Stimulated activated CD8-positive, alpha-beta memory T cell treated with anti-CD3 and anti-CD28 coated beads, Interleukin-4, amount 100 ng/mL, for 1 hour (primary cell): Measurements from ENCODE around the gene NOCT.
A peak's percentile ranks its signal among the peaks of the same experiment; 100 is the strongest.
"Not testable (repeated sequence)": the region's sequence is repeated elsewhere in the genome, so short reads cannot be mapped to it uniquely, and the experiment has no call there.

Experiments used
- DNase-seq, 2 donors: peaks; one replicate each; pipeline ENCODE4 v3.0.0-alpha.2; 2020; ENCODE audit warnings: low read depth in 2 of 2, low spot score in 1 of 2

The NOCT gene

GRCh38 chr4:139008278-139008677, 7.3 kb upstream of the NOCT start:
- not testable (repeated sequence) for DNase-seq

GRCh38 chr4:139009702-139010101, 5.9 kb upstream of the NOCT start:
- DNase-seq, result no peak

DNA sequence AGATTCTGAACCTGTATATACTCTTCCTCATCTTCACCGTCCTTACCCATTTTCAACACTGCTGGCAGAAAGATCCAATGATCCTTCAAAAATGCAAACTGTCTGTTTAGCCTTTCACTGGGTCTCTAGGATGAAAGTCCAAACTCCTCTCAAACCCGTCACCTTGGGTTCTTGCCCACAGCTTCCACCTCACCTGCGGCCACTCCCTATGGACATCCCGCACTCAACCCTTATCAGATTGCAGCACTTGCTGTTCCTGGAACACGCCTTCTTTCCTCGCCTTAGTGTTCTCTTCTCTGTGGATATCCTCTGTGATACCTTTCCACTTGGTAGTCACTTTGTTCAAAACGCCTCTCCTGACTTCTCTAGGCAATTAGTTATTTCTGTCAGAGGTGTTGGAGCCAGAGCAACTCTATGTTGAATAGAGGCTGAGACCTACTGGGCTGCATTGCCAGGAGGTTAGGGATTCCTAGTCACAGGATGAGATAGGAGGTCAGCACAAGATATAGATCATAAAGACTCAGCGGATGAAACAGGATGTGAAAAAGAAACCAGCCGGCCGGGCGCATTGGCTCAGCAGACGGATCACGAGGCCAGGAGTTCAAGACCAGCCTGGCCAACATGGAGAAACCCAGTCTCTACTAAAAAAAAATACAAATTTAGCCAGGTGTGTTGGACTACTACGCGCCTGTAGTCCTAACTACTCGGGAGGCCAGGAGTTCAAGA, 4.2 kb upstream of the NOCT start:
- no peak for DNase-seq

GRCh38 chr4:139014371-139015268, 961 bp upstream of the NOCT start:
- no peak for DNase-seq

- DNase-seq, result no peak
These were observed 429 bp downstream of the NOCT start for GRCh38 chr4:139015948-139016471.

DNA sequence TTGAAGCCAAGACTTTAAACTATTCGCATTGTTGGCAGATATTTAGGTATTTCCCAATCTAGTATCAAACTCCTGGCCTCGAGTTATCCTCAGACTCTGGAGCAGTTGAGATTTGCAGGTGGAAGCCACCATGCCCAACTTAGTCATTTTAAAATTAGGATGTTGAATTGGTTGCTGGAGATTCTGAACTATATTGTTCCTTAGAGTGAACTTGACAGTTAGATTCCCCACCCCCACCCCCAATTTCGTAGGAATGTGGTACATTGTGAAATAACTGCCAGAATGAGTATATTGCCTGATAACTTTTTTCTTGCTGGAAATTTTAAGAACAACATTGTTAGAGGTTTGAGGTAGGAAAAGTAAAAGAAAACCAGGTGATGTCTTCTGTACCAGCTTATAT, 2.3 kb downstream of the NOCT start:
- DNase-seq, result no peak

DNA sequence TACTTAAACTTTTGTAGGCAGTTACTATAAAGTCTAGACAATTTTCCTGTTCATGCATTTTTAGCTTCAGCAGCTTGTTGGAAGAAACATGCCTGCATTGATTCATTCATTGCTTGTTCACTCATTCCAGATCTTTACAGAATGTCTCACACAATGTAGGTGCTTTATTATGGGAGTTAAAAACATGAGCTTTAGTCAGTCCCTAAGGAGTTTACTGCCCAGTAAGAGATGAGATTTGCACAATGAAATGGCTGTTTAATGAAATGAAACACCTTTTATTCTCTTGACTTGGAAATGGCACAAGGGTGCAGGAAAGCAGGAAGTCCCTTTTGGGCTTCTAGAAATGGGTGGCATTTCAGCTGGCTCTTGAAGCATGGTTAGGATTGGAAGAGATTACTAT, 2.9 kb downstream of the NOCT start:
- no peak for DNase-seq

GRCh38 chr4:139018971-139019758, 3.6 kb downstream of the NOCT start:
- DNase-seq, result no peak

- DNase-seq, result no peak
These were observed 4.8 kb downstream of the NOCT start for GRCh38 chr4:139020384-139020783.

GRCh38 chr4:139021071-139021470, 5.5 kb downstream of the NOCT start:
- not testable (repeated sequence) for DNase-seq

- no peak for DNase-seq
These were observed 7.3 kb downstream of the NOCT start for GRCh38 chr4:139022835-139023234.

DNA sequence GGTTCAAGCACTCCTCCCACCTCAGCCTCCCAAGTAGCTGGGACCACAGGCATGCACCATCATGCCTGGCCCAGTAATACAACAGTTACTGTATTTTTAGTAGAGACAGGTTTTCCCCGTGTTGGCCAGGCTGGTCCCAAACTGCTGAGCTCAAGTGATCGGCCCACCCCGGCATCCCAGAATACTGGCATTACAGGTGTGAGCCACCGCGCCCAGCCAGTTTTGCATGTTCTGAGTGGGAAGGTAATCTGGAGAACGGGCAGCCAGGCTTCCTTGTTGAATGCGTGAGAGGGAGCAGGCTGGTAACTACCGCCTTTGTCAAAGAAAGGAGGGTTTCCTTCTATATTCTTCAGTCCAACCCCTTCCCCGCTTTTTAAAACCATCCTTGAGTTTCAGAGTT, 9.1 kb downstream of the NOCT start:
- DNase-seq, result no peak

DNA sequence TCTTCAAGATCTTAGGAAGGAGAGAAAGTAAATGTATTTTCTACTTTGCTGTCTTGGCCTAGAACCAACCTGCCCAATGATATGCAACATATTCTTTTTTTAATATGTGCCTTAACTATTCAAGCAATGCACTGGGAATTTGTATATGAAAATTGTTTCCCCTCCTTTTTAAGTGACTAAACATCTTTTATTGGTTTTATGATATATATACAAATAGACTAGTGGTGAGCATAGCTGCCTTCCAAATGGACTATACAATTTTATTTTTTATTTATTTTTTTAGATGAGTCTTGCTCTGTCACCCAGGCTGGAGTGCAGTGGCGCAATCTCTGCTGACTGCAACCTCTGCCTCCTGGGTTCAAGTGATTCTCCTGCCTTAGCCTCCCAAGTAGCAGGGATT, 10.3 kb downstream of the NOCT start:
- DNase-seq, result no peak

GRCh38 chr4:139027776-139028175, 12.2 kb downstream of the NOCT start:
- no peak for DNase-seq

DNA sequence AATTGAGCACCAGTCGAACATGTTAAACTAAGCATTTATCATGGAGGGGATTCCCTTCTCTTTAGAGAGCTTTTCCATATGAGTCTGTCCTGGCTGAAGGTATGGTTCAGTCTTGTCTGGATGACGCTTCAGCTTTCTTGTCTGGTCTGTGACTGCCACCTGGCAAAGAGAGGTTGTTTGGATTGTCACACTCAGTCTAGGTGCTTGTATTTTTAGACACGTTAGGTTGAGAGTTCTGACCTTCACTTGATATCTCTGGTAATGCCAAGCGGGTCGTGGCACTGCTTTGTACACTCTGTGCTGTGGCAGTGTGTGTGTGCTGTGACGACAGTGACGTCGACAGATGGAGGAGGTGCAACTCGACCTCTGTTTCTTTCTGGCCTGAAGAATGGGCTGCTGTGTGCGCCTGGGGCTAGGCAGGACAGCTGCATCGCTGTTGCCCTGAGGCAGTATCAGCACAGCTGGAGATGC, 12.6 kb downstream of the NOCT start:
- DNase-seq, result no peak

DNA sequence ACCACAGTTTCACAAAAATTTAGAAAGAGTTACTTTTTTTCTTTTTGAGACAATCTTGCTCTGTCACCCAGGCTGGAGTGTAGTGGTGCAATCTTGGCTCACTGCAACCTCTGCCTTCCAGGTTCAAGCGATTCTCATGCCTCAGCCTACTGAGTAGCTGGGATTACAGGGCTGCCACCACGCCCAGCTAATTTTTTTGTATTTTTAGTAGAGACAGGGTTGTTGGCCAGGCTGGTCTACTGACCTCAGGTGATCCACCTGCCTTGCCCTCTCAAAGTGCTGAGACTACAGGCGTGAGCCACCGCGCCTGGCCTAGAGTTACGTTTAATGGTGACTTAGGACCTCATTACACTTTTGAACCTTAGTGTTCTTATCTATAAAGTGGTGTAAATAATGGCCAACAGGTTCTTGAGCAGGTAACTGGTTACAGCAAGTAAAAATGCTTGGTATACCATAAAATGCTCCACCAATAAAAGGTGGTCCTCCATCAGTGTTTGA, 14.3 kb downstream of the NOCT start:
- DNase-seq, result not testable (repeated sequence)

- peak; percentile 38 to 57 for DNase-seq
These were observed 15.1 kb downstream of the NOCT start for GRCh38 chr4:139030614-139031235.

GRCh38 chr4:139035650-139036049, 20.1 kb downstream of the NOCT start:
- DNase-seq, result no peak

- no peak for DNase-seq
These were observed 21.3 kb downstream of the NOCT start for GRCh38 chr4:139036885-139037284.

DNA sequence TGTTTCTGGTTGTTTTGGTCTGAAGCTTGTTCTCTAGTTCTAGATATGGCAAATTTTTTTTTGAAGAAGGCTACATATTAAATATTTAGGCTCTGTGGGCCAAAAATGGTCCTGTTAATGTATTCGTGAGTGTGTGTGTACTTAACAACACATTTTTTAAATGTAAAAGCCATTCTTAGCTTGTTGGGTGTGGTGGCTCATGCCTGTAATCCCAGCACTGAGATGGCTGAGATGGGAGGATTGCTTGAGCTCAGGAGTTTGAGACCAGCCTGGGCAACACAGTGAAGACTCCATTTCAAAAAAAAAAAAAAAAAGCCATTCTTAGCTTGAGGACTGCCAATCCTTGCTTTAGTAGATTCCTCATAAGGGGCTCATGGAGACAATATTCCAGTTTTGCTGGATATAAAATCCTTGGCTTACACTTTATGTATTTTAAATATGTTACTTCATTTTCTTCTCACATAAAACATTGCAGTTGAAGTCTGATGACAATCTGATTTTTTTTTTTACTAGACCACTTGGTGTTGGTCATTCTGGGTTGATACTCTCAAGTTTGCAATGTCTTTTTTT, 23.4 kb downstream of the NOCT start:
- no peak for DNase-seq
